ENCODE data around the gene LDLRAD1.

DNA sequence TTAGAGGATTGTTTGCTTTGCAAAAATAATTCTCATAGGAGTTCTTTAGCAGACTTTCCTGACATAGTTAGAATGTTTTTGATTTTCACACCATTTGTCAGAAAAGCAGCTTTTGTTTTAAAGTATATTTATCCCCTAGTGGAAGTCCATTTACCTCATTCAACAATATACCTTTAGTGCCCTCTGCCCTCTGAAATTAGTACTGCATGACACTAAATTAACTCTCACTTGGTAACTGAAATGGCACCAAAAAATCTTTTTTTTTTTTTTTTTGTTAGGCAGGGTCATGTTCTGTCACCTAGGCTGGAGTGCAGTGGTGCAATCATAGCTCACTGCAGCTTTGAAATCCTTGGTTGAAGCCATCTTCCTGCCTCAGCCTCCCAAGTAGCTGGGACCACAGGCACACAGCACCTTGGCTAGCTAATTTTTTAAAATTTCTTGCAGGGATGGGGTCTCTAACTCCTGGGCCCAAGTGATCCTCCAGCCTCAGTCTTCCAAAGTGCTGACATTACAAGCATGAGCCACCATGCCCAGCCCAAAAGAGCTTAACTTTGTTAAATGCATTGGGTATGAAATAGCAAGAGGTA, 58.2 kb downstream of the LDLRAD1 start:
- TF ChIP-seq POLR2AphosphoS5 (IDR thresholded peaks at IDR 0.05) (no peak), EP300 (conservative IDR thresholded peaks at IDR 0.05; ENCODE audit: poor library complexity, severe bottlenecking) (no peak), CTCF (IDR thresholded peaks at IDR 0.05; ENCODE audit: poor library complexity, severe bottlenecking) (peak; percentile 73), EZH2 (IDR thresholded peaks at IDR 0.05; ENCODE audit: borderline replicate concordance, insufficient read depth, low read length, poor library complexity, severe bottlenecking) (no peak)

All from neural cell (in vitro differentiated cells).